ENCODE results near the gene NTRK2. TPM values are rescaled to one million over a fixed set of nuclear protein-coding genes. Genes with fewer than 3 reads are reported as not detected.

Gene NTRK2
- total RNA-seq, 2 experiments from 2014 or later, result 0.02 to 0.05 TPM

DNA sequence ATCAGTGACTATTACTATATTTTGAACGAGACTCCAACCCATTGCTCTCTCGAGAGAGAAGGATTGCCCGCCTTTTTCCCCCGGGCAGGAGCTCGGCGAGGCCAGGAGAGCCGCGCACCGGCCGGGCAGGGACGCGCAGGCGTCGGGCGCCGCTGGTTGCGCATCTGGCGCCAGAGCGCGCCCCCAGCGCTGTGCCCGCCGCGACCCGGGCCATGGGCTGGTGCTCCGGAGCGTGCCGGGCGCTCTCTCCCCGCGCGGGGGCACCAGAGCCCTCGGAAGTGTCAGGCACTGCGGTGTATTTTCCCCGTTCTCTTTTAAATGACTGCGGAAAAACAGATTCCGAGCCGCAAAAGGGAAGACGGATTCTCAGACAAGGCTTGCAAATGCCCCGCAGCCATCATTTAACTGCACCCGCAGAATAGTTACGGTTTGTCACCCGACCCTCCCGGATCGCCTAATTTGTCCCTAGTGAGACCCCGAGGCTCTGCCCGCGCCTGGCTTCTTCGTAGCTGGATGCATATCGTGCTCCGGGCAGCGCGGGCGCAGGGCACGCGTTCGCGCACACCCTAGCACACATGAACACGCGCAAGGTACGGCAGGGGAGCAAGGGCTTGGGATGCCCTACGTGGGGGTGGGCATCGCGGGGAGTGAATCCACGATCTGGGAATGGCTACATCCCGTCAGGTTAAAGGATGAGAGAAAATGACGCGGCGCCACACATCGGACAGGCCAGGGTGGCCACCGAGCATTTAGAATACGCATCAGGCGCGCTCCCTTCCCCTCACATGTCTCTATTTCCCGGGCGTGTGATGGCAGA, 1.1 kb upstream of the NTRK2 start:
- peak; percentile 55 for DNase-seq

GRCh38 chr9:84669013-84669287, 579 bp upstream of the NTRK2 start:
- peaks cover 10% of the 10 kb centered on the region for H3K4me1 Mint-ChIP-seq (ENCODE audit: low read depth)
- intact Hi-C loops (cut with micrococcal nuclease), result loop anchor here (2.0 to 10.0 kb wide), 2 partner anchors 272 to 946 kb away; no protein-coding TSS in a partner anchor
- H3K36me3 Mint-ChIP-seq (ENCODE audit: low read depth), result no peaks in the 10 kb centered on the region
- CTCF ChIA-PET, result interaction anchor here (0.6 to 1.3 kb wide), 2 partner anchors 90 to 113 kb away, joined by 3 to 4 read pairs; no protein-coding TSS in a partner anchor
- no peaks in the 10 kb centered on the region for H3K9me3 Mint-ChIP-seq
- H3K27ac Mint-ChIP-seq, result no peak overlapping the region
- no peak for DNase-seq
- H3K4me3 Mint-ChIP-seq, result peak overlapping the region; percentile 22
- H3K27me3 Mint-ChIP-seq (ENCODE audit: low read depth), result peaks cover 53% of the 10 kb centered on the region

More for the DNA sequence above, 1.1 kb upstream of the NTRK2 start:
- intact Hi-C loops (cut with micrococcal nuclease), result loop anchor here (2.0 to 10.0 kb wide), 2 partner anchors 272 to 946 kb away; no protein-coding TSS in a partner anchor
- H3K27ac Mint-ChIP-seq, result no peak overlapping the region
- H3K27me3 Mint-ChIP-seq (ENCODE audit: low read depth), result peaks cover 49% of the 10 kb centered on the region
- H3K9me3 Mint-ChIP-seq, result no peaks in the 10 kb centered on the region
- peaks cover 10% of the 10 kb centered on the region for H3K4me1 Mint-ChIP-seq (ENCODE audit: low read depth)
- peak overlapping the region; percentile 22 for H3K4me3 Mint-ChIP-seq
- CTCF ChIA-PET, result interaction anchor here (0.6 to 1.3 kb wide), 2 partner anchors 90 to 113 kb away, joined by 3 to 4 read pairs; no protein-coding TSS in a partner anchor
- H3K36me3 Mint-ChIP-seq (ENCODE audit: low read depth), result no peaks in the 10 kb centered on the region

DNA sequence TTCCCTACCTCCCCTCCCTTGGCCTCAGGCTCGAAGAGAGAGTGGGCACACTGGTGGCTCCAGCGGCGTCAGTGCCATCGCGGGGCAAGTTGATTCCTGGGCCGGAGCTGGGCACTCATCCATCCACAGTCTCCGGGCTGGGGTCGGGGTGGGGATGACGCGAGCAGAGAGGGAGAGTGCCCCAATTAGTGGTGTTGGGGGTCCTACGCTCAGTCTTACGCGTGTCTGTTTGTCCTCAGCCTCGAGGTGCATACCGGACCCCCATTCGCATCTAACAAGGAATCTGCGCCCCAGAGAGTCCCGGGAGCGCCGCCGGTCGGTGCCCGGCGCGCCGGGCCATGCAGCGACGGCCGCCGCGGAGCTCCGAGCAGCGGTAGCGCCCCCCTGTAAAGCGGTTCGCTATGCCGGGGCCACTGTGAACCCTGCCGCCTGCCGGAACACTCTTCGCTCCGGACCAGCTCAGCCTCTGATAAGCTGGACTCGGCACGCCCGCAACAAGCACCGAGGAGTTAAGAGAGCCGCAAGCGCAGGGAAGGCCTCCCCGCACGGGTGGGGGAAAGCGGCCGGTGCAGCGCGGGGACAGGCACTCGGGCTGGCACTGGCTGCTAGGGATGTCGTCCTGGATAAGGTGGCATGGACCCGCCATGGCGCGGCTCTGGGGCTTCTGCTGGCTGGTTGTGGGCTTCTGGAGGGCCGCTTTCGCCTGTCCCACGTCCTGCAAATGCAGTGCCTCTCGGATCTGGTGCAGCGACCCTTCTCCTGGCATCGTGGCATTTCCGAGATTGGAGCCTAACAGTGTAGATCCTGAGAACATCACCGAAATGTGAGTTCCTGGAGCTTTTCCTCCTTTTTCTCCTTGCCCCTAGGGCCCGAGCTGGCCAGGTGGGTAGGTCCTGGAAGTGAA, 861 bp downstream of the NTRK2 start:
- CTCF ChIA-PET, result interaction anchor here (0.7 kb wide), 1 partner anchor 271 kb away, joined by 4 read pairs; no protein-coding TSS in a partner anchor
- Mint-ChIP-seq H3K9me3 (no peaks in the 10 kb centered on the region), H3K27ac (no peak overlapping the region), H3K27me3 (ENCODE audit: low read depth) (peaks cover 58% of the 10 kb centered on the region), H3K4me3 (no peak overlapping the region), H3K36me3 (ENCODE audit: low read depth) (no peaks in the 10 kb centered on the region), H3K4me1 (ENCODE audit: low read depth) (peaks cover 10% of the 10 kb centered on the region)
- intact Hi-C loops (cut with micrococcal nuclease), result no loop called here
- DNase-seq, result no peak

DNA sequence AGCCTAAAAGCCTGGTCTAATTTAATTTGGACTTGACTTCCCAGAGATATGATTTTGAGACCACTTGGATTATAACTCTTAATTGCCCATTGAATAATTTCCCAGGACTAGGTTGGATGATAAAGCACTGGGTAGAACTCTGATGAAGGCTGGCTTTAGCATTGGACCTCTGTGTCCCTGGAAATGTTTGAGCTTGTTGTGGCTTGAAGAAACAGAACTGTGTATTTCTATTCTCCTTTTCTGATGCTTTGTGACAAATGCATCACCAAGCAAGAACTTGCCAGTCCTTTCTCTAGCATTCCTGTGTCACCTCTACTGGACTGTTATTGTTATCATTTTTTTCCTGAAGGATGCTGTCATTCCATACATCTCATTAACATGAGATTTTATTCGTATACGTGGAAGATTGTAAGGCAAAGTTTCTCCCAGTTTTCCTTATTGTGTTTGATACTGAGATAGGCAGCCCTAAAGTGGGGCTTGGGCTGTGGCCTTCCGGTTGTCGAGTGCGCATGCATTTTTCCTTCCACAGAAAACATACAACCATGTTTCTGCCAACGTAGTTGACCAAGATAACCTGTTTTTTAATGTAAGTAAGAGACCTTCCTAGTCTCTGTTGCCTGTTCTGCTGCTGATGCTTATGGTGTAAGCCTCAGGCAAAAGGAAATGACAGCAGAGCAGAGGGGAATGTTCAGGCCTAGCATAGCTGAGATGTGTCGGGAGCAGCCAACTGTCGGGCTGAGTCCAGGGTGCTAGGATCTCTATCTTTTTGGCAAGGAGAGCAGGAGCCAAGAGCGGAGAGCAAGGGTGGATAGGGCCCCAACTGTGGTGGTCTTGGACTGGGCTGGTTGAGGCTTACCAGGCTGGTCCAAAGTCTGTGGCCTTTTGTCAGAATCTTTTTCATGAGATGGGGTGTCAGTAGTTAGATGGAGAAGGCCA, 2.3 kb downstream of the NTRK2 start:
- Mint-ChIP-seq H3K4me3 (no peak overlapping the region), H3K27ac (no peak overlapping the region), H3K4me1 (ENCODE audit: low read depth) (peaks cover 10% of the 10 kb centered on the region), H3K27me3 (ENCODE audit: low read depth) (peaks cover 54% of the 10 kb centered on the region), H3K9me3 (no peaks in the 10 kb centered on the region), H3K36me3 (ENCODE audit: low read depth) (no peaks in the 10 kb centered on the region)
- DNase-seq, result no peak
- intact Hi-C loops (cut with micrococcal nuclease), result no loop called here
- CTCF ChIA-PET, result no interaction called here

DNA sequence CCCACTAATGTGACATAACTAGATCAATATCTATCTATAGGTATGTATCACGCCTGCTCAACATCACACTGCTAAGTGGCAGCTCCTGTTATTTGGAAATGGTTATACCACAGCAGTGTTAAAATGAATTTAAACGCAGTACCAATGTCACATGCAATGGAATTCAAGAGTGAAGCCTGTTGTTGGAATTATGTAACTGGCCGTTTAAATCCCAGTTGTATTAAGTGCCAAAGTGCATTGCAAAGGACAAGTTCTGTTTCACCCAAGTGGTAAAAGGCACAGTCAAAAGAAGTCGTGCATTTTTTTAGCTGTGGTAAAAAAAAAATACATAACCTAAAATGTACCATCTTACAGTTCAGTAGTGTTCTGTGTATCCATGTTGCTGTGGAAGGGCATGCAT, 4.3 kb downstream of the NTRK2 start:
- CTCF ChIA-PET, result no interaction called here
- DNase-seq, result no peak

DNA sequence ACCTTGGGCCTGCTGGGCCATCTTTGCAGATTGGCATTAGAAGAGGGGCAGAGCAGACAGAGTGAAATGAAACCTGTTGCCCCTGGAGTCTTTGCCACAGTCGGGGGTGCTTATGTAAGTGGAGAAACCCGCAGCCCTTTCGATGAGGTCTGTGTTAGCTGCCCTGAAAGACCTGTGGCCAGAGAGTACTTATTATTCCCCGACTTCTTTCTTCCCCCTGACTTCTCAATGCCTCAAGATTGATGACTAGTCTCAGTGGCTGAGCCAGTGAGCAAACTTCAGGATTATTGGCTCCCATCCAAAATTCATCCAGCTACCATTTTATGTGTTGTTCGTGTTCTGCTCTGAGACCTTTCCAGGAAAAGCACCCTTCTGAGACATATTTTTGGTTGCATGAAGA, 7.6 kb downstream of the NTRK2 start:
- DNase-seq, result no peak
- H3K4me1 Mint-ChIP-seq (ENCODE audit: low read depth), result no peaks in the 10 kb centered on the region
- no peak overlapping the region for H3K27ac Mint-ChIP-seq
- CTCF ChIA-PET, result no interaction called here
- peaks cover 14% of the 10 kb centered on the region for H3K27me3 Mint-ChIP-seq (ENCODE audit: low read depth)
- no peaks in the 10 kb centered on the region for H3K36me3 Mint-ChIP-seq (ENCODE audit: low read depth)
- intact Hi-C loops (cut with micrococcal nuclease), result no loop called here
- H3K9me3 Mint-ChIP-seq, result no peaks in the 10 kb centered on the region
- H3K4me3 Mint-ChIP-seq, result no peak overlapping the region

More for the DNA sequence above, 4.3 kb downstream of the NTRK2 start:
- Mint-ChIP-seq H3K9me3 (no peaks in the 10 kb centered on the region), H3K27ac (no peak overlapping the region), H3K27me3 (ENCODE audit: low read depth) (peaks cover 40% of the 10 kb centered on the region), H3K4me1 (ENCODE audit: low read depth) (peaks cover 5% of the 10 kb centered on the region), H3K36me3 (ENCODE audit: low read depth) (no peaks in the 10 kb centered on the region), H3K4me3 (no peak overlapping the region)
- intact Hi-C loops (cut with micrococcal nuclease), result no loop called here

- CTCF ChIA-PET, result no interaction called here
- no peak overlapping the region for H3K4me3 Mint-ChIP-seq
- no peaks in the 10 kb centered on the region for H3K4me1 Mint-ChIP-seq (ENCODE audit: low read depth)
- H3K27me3 Mint-ChIP-seq (ENCODE audit: low read depth), result peaks cover 1% of the 10 kb centered on the region
- intact Hi-C loops (cut with micrococcal nuclease), result no loop called here
- H3K9me3 Mint-ChIP-seq, result no peaks in the 10 kb centered on the region
- no peak overlapping the region for H3K27ac Mint-ChIP-seq
- no peak for DNase-seq
- no peaks in the 10 kb centered on the region for H3K36me3 Mint-ChIP-seq (ENCODE audit: low read depth)
Measured at GRCh38 chr9:84679571-84679970, 10.0 kb downstream of the NTRK2 start.

GRCh38 chr9:84681516-84682285, 12.2 kb downstream of the NTRK2 start:
- Mint-ChIP-seq H3K4me3 (no peak overlapping the region), H3K27me3 (ENCODE audit: low read depth) (peaks cover 2% of the 10 kb centered on the region), H3K27ac (no peak overlapping the region), H3K9me3 (no peaks in the 10 kb centered on the region), H3K4me1 (ENCODE audit: low read depth) (no peaks in the 10 kb centered on the region), H3K36me3 (ENCODE audit: low read depth) (no peaks in the 10 kb centered on the region)
- intact Hi-C loops (cut with micrococcal nuclease), result no loop called here
- DNase-seq, result no peak
- CTCF ChIA-PET, result interaction anchor here (0.6 kb wide), 1 partner anchor 1110 kb away, joined by 3 read pairs; no protein-coding TSS in a partner anchor

GRCh38 chr9:84686068-84686467, 16.5 kb downstream of the NTRK2 start:
- H3K4me1 Mint-ChIP-seq (ENCODE audit: low read depth), result no peaks in the 10 kb centered on the region
- DNase-seq, result no peak
- H3K27me3 Mint-ChIP-seq (ENCODE audit: low read depth), result peaks cover 2% of the 10 kb centered on the region
- no peak overlapping the region for H3K4me3 Mint-ChIP-seq
- intact Hi-C loops (cut with micrococcal nuclease), result no loop called here
- H3K9me3 Mint-ChIP-seq, result no peaks in the 10 kb centered on the region
- H3K36me3 Mint-ChIP-seq (ENCODE audit: low read depth), result no peaks in the 10 kb centered on the region
- CTCF ChIA-PET, result no interaction called here
- no peak overlapping the region for H3K27ac Mint-ChIP-seq

- Mint-ChIP-seq H3K27ac (no peak overlapping the region), H3K36me3 (ENCODE audit: low read depth) (no peaks in the 10 kb centered on the region), H3K27me3 (ENCODE audit: low read depth) (peaks cover 2% of the 10 kb centered on the region), H3K9me3 (no peaks in the 10 kb centered on the region), H3K4me3 (no peak overlapping the region), H3K4me1 (ENCODE audit: low read depth) (no peaks in the 10 kb centered on the region)
- CTCF ChIA-PET, result no interaction called here
- intact Hi-C loops (cut with micrococcal nuclease), result no loop called here
- DNase-seq, result no peak
Measured at GRCh38 chr9:84688956-84689355, 19.4 kb downstream of the NTRK2 start.

DNA sequence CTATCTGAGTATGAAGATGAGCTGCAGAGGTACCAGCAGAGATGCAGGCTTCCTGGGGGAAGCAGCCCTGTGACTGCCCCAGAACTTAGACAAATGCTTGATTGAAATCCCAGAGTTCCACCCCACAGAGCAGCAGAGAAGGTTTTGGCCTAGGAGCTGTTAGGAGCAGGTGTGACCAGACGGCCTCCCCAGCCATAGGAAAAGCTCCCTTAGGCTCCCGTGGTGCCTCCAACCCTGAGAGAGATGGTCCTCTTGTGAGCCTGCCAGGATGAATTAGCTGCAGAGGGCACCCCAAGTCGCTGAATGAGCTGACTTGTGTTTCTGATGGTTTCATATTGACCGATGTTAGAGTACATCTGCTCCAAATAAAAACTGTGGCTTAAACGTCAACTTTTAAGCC, 22.1 kb downstream of the NTRK2 start:
- Mint-ChIP-seq H3K9me3 (no peaks in the 10 kb centered on the region), H3K4me1 (ENCODE audit: low read depth) (no peaks in the 10 kb centered on the region), H3K36me3 (ENCODE audit: low read depth) (no peaks in the 10 kb centered on the region), H3K27ac (no peak overlapping the region), H3K27me3 (ENCODE audit: low read depth) (no peaks in the 10 kb centered on the region), H3K4me3 (no peak overlapping the region)
- no peak for DNase-seq
- CTCF ChIA-PET, result no interaction called here
- intact Hi-C loops (cut with micrococcal nuclease), result loop anchor here (10.0 kb wide), 1 partner anchor 733 kb away; no protein-coding TSS in a partner anchor
